IPS DF 4.7 (cell line): Measurements from ENCODE around the gene LSM3.

ENCODE experiments used
- DNase-seq: peaks from one replicate; pipeline ENCODE4 v3.0.0-alpha.2; 2013; ENCODE audit warnings: low spot score; ENCODE audit errors: extremely low read depth

The LSM3 gene

GRCh38 chr3:14157951-14158350 lies 20.7 kb upstream of the LSM3 start:
- DNase-seq = no peak

- DNase-seq = no peak
Observed at GRCh38 chr3:14158370-14158769, 20.2 kb upstream of the LSM3 start.

GRCh38 chr3:14159426-14159825 lies 19.2 kb upstream of the LSM3 start:
- no peak for DNase-seq

GRCh38 chr3:14161282-14161681 lies 17.3 kb upstream of the LSM3 start:
- no peak for DNase-seq

GRCh38 chr3:14162178-14162577 lies 16.4 kb upstream of the LSM3 start:
- no peak for DNase-seq

GRCh38 chr3:14166877-14167603 lies 11.6 kb upstream of the LSM3 start:
- no peak for DNase-seq

- DNase-seq = no peak
Observed at GRCh38 chr3:14169435-14169834, 9.2 kb upstream of the LSM3 start.

GRCh38 chr3:14169871-14170270 lies 8.7 kb upstream of the LSM3 start:
- DNase-seq = no peak

- DNase-seq = no peak
Observed at GRCh38 chr3:14170531-14171159, 8.0 kb upstream of the LSM3 start.

- DNase-seq = no peak
Observed at GRCh38 chr3:14172496-14172895, 6.1 kb upstream of the LSM3 start.

GRCh38 chr3:14174483-14174882 lies 4.1 kb upstream of the LSM3 start:
- DNase-seq = no peak

- no peak for DNase-seq
Observed at GRCh38 chr3:14175383-14176037, 3.1 kb upstream of the LSM3 start.

GRCh38 chr3:14177580-14178246 lies 904 bp upstream of the LSM3 start:
- DNase-seq = no peak

GRCh38 chr3:14179114-14179465 lies 473 bp downstream of the LSM3 start:
- DNase-seq = no peak

GRCh38 chr3:14179795-14180194 lies 1.2 kb downstream of the LSM3 start:
- DNase-seq = no peak

- no peak for DNase-seq
Observed at GRCh38 chr3:14181253-14181652, 2.6 kb downstream of the LSM3 start.

- no peak for DNase-seq
Observed at GRCh38 chr3:14183015-14183577, 4.5 kb downstream of the LSM3 start.

GRCh38 chr3:14186854-14187458 lies 8.3 kb downstream of the LSM3 start:
- DNase-seq = no peak

- no peak for DNase-seq
Observed at GRCh38 chr3:14188041-14188754, 9.6 kb downstream of the LSM3 start.

GRCh38 chr3:14194865-14195264 lies 16.2 kb downstream of the LSM3 start:
- no peak for DNase-seq

- DNase-seq = no peak
Observed at GRCh38 chr3:14199641-14200040, 21.0 kb downstream of the LSM3 start.
